Nephron (organoid): Measurements from ENCODE around the gene BSDC1.

Source experiments
- H3K27ac Mint-ChIP-seq, 3 experiments: 2 replicates each; pipeline ENCODE4 v1.8.0; 2020; ENCODE audit warnings: mixed read lengths in 3 of 3, mild to moderate bottlenecking in 2 of 3, moderate library complexity in 1 of 3
- H3K27me3 Mint-ChIP-seq: 2 replicates; pipeline ENCODE4 v1.8.0; 2021; ENCODE audit warnings: low read depth, mild to moderate bottlenecking, moderate library complexity, mixed read lengths
- H3K36me3 Mint-ChIP-seq: 2 replicates; pipeline ENCODE4 v1.8.0; 2020; ENCODE audit warnings: low read depth, mixed read lengths
- H3K4me1 Mint-ChIP-seq: 2 replicates; pipeline ENCODE4 v1.8.0; 2020; ENCODE audit warnings: mixed read lengths
- H3K4me3 Mint-ChIP-seq, 3 experiments: 2 replicates each; pipeline ENCODE4 v1.8.0; 2020; ENCODE audit warnings: mild to moderate bottlenecking in 3 of 3, mixed read lengths in 3 of 3, moderate library complexity in 2 of 3
- H3K9me3 Mint-ChIP-seq: 2 replicates; pipeline ENCODE4 v1.8.0; 2020; ENCODE audit warnings: mixed read lengths
- CTCF ChIP-seq, 3 experiments: fragments of 200-600 bp; sonication (generic); IDR thresholded peaks; one replicate each; pipeline ENCODE4 v1.5.0; 2021; ENCODE audit warnings: antibody characterized with exemption in 3 of 3; ENCODE audit not compliant: unreplicated experiment in 3 of 3

BSDC1 gene

GRCh38 chr1:32332290-32333079 is 61.8 kb downstream of the BSDC1 start:
- Mint-ChIP-seq H3K27ac (peak overlapping the region in 2 of 3 experiments; percentile 45 to 63), H3K4me1 (peaks cover 22% of the 10 kb centered on the region), H3K9me3 (no peaks in the 10 kb centered on the region), H3K4me3 (peak overlapping the region; percentile 63 to 78 (median 76)), H3K36me3 (peaks cover 68% of the 10 kb centered on the region), H3K27me3 (no peaks in the 10 kb centered on the region)
- no peak for TF ChIP-seq CTCF (IDR thresholded peaks at IDR 0.05; ENCODE audit: unreplicated experiment in 3 of 3)

- H3K4me3 Mint-ChIP-seq: peak overlapping the region; percentile 4 to 78 (median 24)
- H3K36me3 Mint-ChIP-seq: peaks cover 75% of the 10 kb centered on the region
- no peaks in the 10 kb centered on the region for H3K27me3 Mint-ChIP-seq
- peaks cover 22% of the 10 kb centered on the region for H3K4me1 Mint-ChIP-seq
- TF ChIP-seq CTCF (IDR thresholded peaks at IDR 0.05; ENCODE audit: unreplicated experiment in 3 of 3): no peak
- no peaks in the 10 kb centered on the region for H3K9me3 Mint-ChIP-seq
- peak overlapping the region in 2 of 3 experiments; percentile 6 to 39 for H3K27ac Mint-ChIP-seq
Observed at GRCh38 chr1:32331549-32331948, 62.7 kb downstream of the BSDC1 start.

GRCh38 chr1:32330558-32331151 is 63.6 kb downstream of the BSDC1 start:
- Mint-ChIP-seq H3K4me3 (no peak overlapping the region), H3K4me1 (peaks cover 22% of the 10 kb centered on the region), H3K36me3 (peaks cover 76% of the 10 kb centered on the region), H3K9me3 (no peaks in the 10 kb centered on the region), H3K27me3 (no peaks in the 10 kb centered on the region), H3K27ac (peak overlapping the region in 2 of 3 experiments; percentile 39 to 53)
- TF ChIP-seq CTCF (IDR thresholded peaks at IDR 0.05; ENCODE audit: unreplicated experiment in 3 of 3): no peak

GRCh38 chr1:32329931-32330466 is 64.2 kb downstream of the BSDC1 start:
- Mint-ChIP-seq H3K9me3 (no peaks in the 10 kb centered on the region), H3K4me1 (peaks cover 22% of the 10 kb centered on the region), H3K4me3 (peak overlapping the region in 1 of 3 experiments; percentile 37), H3K27me3 (no peaks in the 10 kb centered on the region), H3K36me3 (peaks cover 81% of the 10 kb centered on the region), H3K27ac (no peak overlapping the region)
- TF ChIP-seq CTCF (IDR thresholded peaks at IDR 0.05; ENCODE audit: unreplicated experiment in 3 of 3): no peak

GRCh38 chr1:32327204-32327603 is 67.0 kb downstream of the BSDC1 start:
- Mint-ChIP-seq H3K4me3 (no peak overlapping the region), H3K9me3 (no peaks in the 10 kb centered on the region)
- TF ChIP-seq CTCF (IDR thresholded peaks at IDR 0.05; ENCODE audit: unreplicated experiment in 3 of 3): no peak

More at GRCh38 chr1:32327204-32327603, 67.0 kb downstream of the BSDC1 start:
- H3K4me1 Mint-ChIP-seq: peaks cover 6% of the 10 kb centered on the region
- no peaks in the 10 kb centered on the region for H3K27me3 Mint-ChIP-seq
- H3K36me3 Mint-ChIP-seq: peaks cover 71% of the 10 kb centered on the region
- H3K27ac Mint-ChIP-seq: no peak overlapping the region
